ENCODE data around the gene RFPL1.

GRCh38 chr22:29388759-29389090 lies 49.7 kb upstream of the RFPL1 start:
- TF ChIP-seq POLR2A (IDR thresholded peaks at IDR 0.05) (no peak), POLR2AphosphoS5 (IDR thresholded peaks at IDR 0.05) (no peak)
